Neural cell (in vitro differentiated cells): ENCODE measurements around the gene CLEC19A. TPM values are rescaled to one million over a fixed set of nuclear protein-coding genes. Genes with fewer than 3 reads are reported as not detected.

Experiments used
- H2AFZ ChIP-seq: fragments of 200-600, 300-800 bp; sonication (generic), shearing (Covaris generic); 2 replicates; pipeline ENCODE4 v1.6.0; 2014; ENCODE audit warnings: low read depth, mild to moderate bottlenecking, antibody characterized with exemption, low read length, moderate library complexity
- H3F3A ChIP-seq: fragments of 200-600 bp; shearing (Covaris generic); 2 replicates; pipeline ENCODE4 v1.6.1; 2016; ENCODE audit warnings: mild to moderate bottlenecking, moderate library complexity, mixed read lengths, antibody characterized with exemption, low read length; ENCODE audit not compliant: insufficient read depth, poor library complexity, severe bottlenecking
- H3K27ac ChIP-seq: fragments of 200-600, 300-800 bp; sonication (generic), shearing (Covaris generic); 2 replicates; pipeline ENCODE4 v1.5.1; 2014; ENCODE audit warnings: mild to moderate bottlenecking, low read length, moderate library complexity
- H3K27me3 ChIP-seq: fragments of 300-800, 200-600 bp; sonication (generic), shearing (Covaris generic); 2 replicates; pipeline ENCODE4 v1.6.0; 2014; ENCODE audit warnings: mild to moderate bottlenecking, low read depth, low read length, moderate library complexity; ENCODE audit not compliant: insufficient read depth
- H3K36me3 ChIP-seq: fragments of 300-800, 200-600 bp; sonication (generic), shearing (Covaris generic); 2 replicates; pipeline ENCODE4 v1.5.1; 2014; ENCODE audit warnings: mild to moderate bottlenecking, antibody characterized with exemption, low read length, moderate library complexity; ENCODE audit not compliant: insufficient read depth
- H3K4me2 ChIP-seq: fragments of 300-800, 200-600 bp; sonication (generic), shearing (Covaris generic); 2 replicates; pipeline ENCODE4 v1.6.0; 2014; ENCODE audit warnings: mild to moderate bottlenecking, low read length
- H3K4me3 ChIP-seq: fragments of 300-800, 200-600 bp; sonication (generic), shearing (Covaris generic); 2 replicates; pipeline ENCODE4 v1.5.1; 2014; ENCODE audit warnings: mild to moderate bottlenecking, low read length, moderate library complexity
- H3K79me2 ChIP-seq: fragments of 200-600 bp; shearing (Covaris generic); replicated peaks from 2 replicates; pipeline ENCODE4 v1.6.0; 2014; ENCODE audit warnings: mild to moderate bottlenecking, low read length, moderate library complexity; ENCODE audit not compliant: insufficient read depth
- H3K9ac ChIP-seq: fragments of 300-800, 200-600 bp; sonication (generic), shearing (Covaris generic); 2 replicates; pipeline ENCODE4 v1.6.1; 2016; ENCODE audit warnings: mild to moderate bottlenecking, low read length, mixed read lengths
- H3K9me2 ChIP-seq: fragments of 200-600 bp; shearing (Covaris generic); 2 replicates; pipeline ENCODE4 v1.6.1; 2016; ENCODE audit warnings: mild to moderate bottlenecking, low read length, mixed read lengths; ENCODE audit not compliant: insufficient read depth
- H3K9me3 ChIP-seq: fragments of 200-600, 300-800 bp; sonication (generic), shearing (Covaris generic); 2 replicates; pipeline ENCODE4 v1.6.1; 2016; ENCODE audit warnings: mild to moderate bottlenecking, mixed run types, low read length, moderate library complexity, mixed read lengths
- H4K20me1 ChIP-seq: fragments of 200-600 bp; shearing (Covaris generic); 2 replicates; pipeline ENCODE4 v1.6.1; 2016; ENCODE audit warnings: mild to moderate bottlenecking, mixed run types; ENCODE audit not compliant: insufficient read depth
- CTCF ChIP-seq: fragments of 450-650 bp; IDR thresholded peaks from 2 replicates; pipeline ENCODE4 v1.5.1; 2014; ENCODE audit warnings: antibody characterized with exemption, mild to moderate bottlenecking, moderate library complexity; ENCODE audit not compliant: poor library complexity, severe bottlenecking
- EP300 ChIP-seq: fragments of 450-650 bp; conservative IDR thresholded peaks from 2 replicates; pipeline ENCODE4 v1.6.1; 2014; ENCODE audit warnings: antibody characterized with exemption, mild to moderate bottlenecking, moderate library complexity; ENCODE audit not compliant: poor library complexity, severe bottlenecking
- EZH2 ChIP-seq: fragments of 200-600, 300-800 bp; shearing (Covaris generic), sonication (generic); IDR thresholded peaks from 2 replicates; pipeline ENCODE4 v1.6.1; 2014; ENCODE audit warnings: antibody characterized with exemption, low read length, borderline replicate concordance, mild to moderate bottlenecking; ENCODE audit not compliant: insufficient read depth, poor library complexity, severe bottlenecking
- MXI1 ChIP-seq: fragments of 450-650 bp; conservative IDR thresholded peaks from 2 replicates; pipeline ENCODE4 v1.6.1; 2014; ENCODE audit warnings: antibody characterized with exemption, mild to moderate bottlenecking; ENCODE audit not compliant: poor library complexity, severe bottlenecking
- POLR2AphosphoS5 ChIP-seq: IDR thresholded peaks from 2 replicates; pipeline ENCODE4 v1.6.1; 2012
- RAD21 ChIP-seq: fragments of 450-650 bp; conservative IDR thresholded peaks from 2 replicates; pipeline ENCODE4 v1.6.1; 2014; ENCODE audit warnings: antibody characterized with exemption, mild to moderate bottlenecking, moderate library complexity
- SMC3 ChIP-seq: fragments of 450-650 bp; conservative IDR thresholded peaks from 2 replicates; pipeline ENCODE4 v1.6.1; 2014; ENCODE audit warnings: antibody characterized with exemption, mild to moderate bottlenecking, moderate library complexity; ENCODE audit not compliant: poor library complexity
- TAF1 ChIP-seq: IDR thresholded peaks from 2 replicates; pipeline ENCODE4 v1.6.1; 2012; ENCODE audit warnings: low read depth
- polyA plus RNA-seq: library from polyadenylated mRNA; depleted of rRNA; stranded (reverse); fragments of >200 nt; gene quantifications from 2 replicates; pipeline ENCODE4 v1.2.3, GENCODE V29; 2014
- TF ChIP-seq, protein P1 (sequence below): IDR thresholded peaks from 2 replicates; pipeline ENCODE4 v1.6.1; 2012; ENCODE audit warnings: borderline replicate concordance

The CLEC19A gene
- polyA plus RNA-seq, 1 donor from 2014 or later = not detected

DNA sequence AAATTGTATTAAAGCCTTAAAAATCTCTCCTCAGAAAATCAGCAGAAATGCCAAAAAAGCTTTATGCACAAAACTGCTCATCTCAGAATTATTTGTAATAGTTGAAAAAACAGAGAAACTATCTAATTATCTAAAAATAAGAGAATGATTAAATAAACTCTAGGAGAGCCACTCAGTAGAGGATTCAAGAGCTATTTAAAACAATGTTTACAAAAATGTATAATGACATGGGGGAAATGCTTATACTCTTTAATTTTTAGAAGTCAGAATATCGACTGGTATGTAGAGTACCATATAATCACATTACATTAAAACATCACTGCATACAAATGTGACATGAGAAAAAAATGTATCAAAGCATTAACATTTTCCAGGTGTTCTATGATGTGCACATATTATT is 11.9 kb downstream of the CLEC19A start:
- Histone ChIP-seq H3K9ac (no peak overlapping the region), H3K79me2 (no peaks in the 10 kb centered on the region), H3F3A (no peaks in the 10 kb centered on the region), H3K9me3 (no peaks in the 10 kb centered on the region), H4K20me1 (no peaks in the 10 kb centered on the region), H3K27me3 (no peaks in the 10 kb centered on the region), H2AFZ (no peak overlapping the region), H3K36me3 (no peaks in the 10 kb centered on the region), H3K27ac (no peak overlapping the region), H3K4me2 (no peak overlapping the region), H3K9me2 (no peaks in the 10 kb centered on the region), H3K4me3 (no peak overlapping the region)
- TF ChIP-seq MXI1 = no peak
- no peak for TF ChIP-seq SMC3
- TF ChIP-seq RAD21 = no peak
- TF ChIP-seq EZH2 = no peak
- no peak for TF ChIP-seq TAF1
- TF ChIP-seq CTCF = no peak
- no peak for TF ChIP-seq POLR2AphosphoS5
- TF ChIP-seq, protein P1, sequence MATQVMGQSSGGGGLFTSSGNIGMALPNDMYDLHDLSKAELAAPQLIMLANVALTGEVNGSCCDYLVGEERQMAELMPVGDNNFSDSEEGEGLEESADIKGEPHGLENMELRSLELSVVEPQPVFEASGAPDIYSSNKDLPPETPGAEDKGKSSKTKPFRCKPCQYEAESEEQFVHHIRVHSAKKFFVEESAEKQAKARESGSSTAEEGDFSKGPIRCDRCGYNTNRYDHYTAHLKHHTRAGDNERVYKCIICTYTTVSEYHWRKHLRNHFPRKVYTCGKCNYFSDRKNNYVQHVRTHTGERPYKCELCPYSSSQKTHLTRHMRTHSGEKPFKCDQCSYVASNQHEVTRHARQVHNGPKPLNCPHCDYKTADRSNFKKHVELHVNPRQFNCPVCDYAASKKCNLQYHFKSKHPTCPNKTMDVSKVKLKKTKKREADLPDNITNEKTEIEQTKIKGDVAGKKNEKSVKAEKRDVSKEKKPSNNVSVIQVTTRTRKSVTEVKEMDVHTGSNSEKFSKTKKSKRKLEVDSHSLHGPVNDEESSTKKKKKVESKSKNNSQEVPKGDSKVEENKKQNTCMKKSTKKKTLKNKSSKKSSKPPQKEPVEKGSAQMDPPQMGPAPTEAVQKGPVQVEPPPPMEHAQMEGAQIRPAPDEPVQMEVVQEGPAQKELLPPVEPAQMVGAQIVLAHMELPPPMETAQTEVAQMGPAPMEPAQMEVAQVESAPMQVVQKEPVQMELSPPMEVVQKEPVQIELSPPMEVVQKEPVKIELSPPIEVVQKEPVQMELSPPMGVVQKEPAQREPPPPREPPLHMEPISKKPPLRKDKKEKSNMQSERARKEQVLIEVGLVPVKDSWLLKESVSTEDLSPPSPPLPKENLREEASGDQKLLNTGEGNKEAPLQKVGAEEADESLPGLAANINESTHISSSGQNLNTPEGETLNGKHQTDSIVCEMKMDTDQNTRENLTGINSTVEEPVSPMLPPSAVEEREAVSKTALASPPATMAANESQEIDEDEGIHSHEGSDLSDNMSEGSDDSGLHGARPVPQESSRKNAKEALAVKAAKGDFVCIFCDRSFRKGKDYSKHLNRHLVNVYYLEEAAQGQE = no peak
- TF ChIP-seq EP300 = no peak

DNA sequence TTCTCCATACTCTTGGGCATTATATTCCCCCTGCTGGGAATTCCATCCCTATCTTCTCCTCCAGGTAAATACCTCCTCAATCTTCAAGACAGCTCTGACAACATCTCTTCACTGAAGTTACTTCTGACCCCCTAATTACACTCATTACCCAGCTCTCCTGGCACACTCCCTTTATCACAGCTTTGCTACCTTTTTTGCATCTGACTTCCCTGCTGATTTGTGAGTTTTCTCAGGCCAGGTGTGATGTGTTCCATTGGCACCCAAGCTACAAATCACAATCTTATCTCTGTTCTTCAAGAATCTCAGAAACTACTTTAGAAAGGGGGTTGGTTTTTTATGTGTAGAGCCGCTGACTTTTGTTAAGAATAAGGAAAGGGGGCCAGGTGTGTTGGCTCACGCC is 14.0 kb downstream of the CLEC19A start:
- H3K4me3 ChIP-seq = no peak overlapping the region
- no peaks in the 10 kb centered on the region for H3K9me2 ChIP-seq
- no peak overlapping the region for H3K4me2 ChIP-seq
- H3K79me2 ChIP-seq = no peaks in the 10 kb centered on the region
- H3K9me3 ChIP-seq = no peaks in the 10 kb centered on the region
- H3K27ac ChIP-seq = no peak overlapping the region
- H4K20me1 ChIP-seq = no peaks in the 10 kb centered on the region
- no peak overlapping the region for H2AFZ ChIP-seq
- H3K36me3 ChIP-seq = no peaks in the 10 kb centered on the region
- TF ChIP-seq EP300 (no peak), TAF1 (no peak), MXI1 (no peak), EZH2 (no peak), POLR2AphosphoS5 (no peak), SMC3 (no peak), CTCF (no peak), RAD21 (no peak)
- TF ChIP-seq, protein P1 = no peak
- H3K9ac ChIP-seq = no peak overlapping the region
- H3K27me3 ChIP-seq = no peaks in the 10 kb centered on the region
- H3F3A ChIP-seq = no peaks in the 10 kb centered on the region
